Measurements from ENCODE around the gene KLHL3.

Gene KLHL3

GRCh38 chr5:137607771-137608170 lies 128.1 kb downstream of the KLHL3 start:
- no peak for DNase-seq (ENCODE audit: low read depth)

GRCh38 chr5:137606401-137606800 lies 129.5 kb downstream of the KLHL3 start:
- no peak for DNase-seq (ENCODE audit: low read depth)

GRCh38 chr5:137605411-137605810 lies 130.5 kb downstream of the KLHL3 start:
- DNase-seq (ENCODE audit: low read depth): no peak

GRCh38 chr5:137604348-137605095 lies 131.4 kb downstream of the KLHL3 start:
- no peak for DNase-seq (ENCODE audit: low read depth)

GRCh38 chr5:137603891-137604290 lies 132.0 kb downstream of the KLHL3 start:
- DNase-seq (ENCODE audit: low read depth): no peak

- no peak for DNase-seq (ENCODE audit: low read depth)
Measured at GRCh38 chr5:137603356-137603755, 132.5 kb downstream of the KLHL3 start.

- DNase-seq (ENCODE audit: low read depth): no peak
Measured at GRCh38 chr5:137602721-137603273, 133.1 kb downstream of the KLHL3 start.

- no peak for DNase-seq (ENCODE audit: low read depth)
Measured at GRCh38 chr5:137600721-137601360, 135.0 kb downstream of the KLHL3 start.

- DNase-seq (ENCODE audit: low read depth): no peak
Measured at GRCh38 chr5:137599457-137599856, 136.4 kb downstream of the KLHL3 start.

GRCh38 chr5:137598399-137598798 lies 137.5 kb downstream of the KLHL3 start:
- no peak for DNase-seq (ENCODE audit: low read depth)

GRCh38 chr5:137596941-137597340 lies 138.9 kb downstream of the KLHL3 start:
- DNase-seq (ENCODE audit: low read depth): no peak

- DNase-seq (ENCODE audit: low read depth): no peak
Measured at GRCh38 chr5:137595396-137596079, 140.4 kb downstream of the KLHL3 start.

- no peak for DNase-seq (ENCODE audit: low read depth)
Measured at GRCh38 chr5:137594717-137595116, 141.2 kb downstream of the KLHL3 start.

- no peak for DNase-seq (ENCODE audit: low read depth)
Measured at GRCh38 chr5:137592317-137592716, 143.6 kb downstream of the KLHL3 start.

GRCh38 chr5:137589185-137589584 lies 146.7 kb downstream of the KLHL3 start:
- no peak for DNase-seq (ENCODE audit: low read depth)

- DNase-seq (ENCODE audit: low read depth): no peak
Measured at GRCh38 chr5:137587919-137588318, 148.0 kb downstream of the KLHL3 start.

- DNase-seq (ENCODE audit: low read depth): no peak
Measured at GRCh38 chr5:137584262-137584661, 151.6 kb downstream of the KLHL3 start.

- DNase-seq (ENCODE audit: low read depth): no peak
Measured at GRCh38 chr5:137583129-137583528, 152.8 kb downstream of the KLHL3 start.

GRCh38 chr5:137582218-137582617 lies 153.7 kb downstream of the KLHL3 start:
- no peak for DNase-seq (ENCODE audit: low read depth)

GRCh38 chr5:137581776-137582175 lies 154.1 kb downstream of the KLHL3 start:
- no peak for DNase-seq (ENCODE audit: low read depth)

GRCh38 chr5:137580030-137580429 lies 155.9 kb downstream of the KLHL3 start:
- DNase-seq (ENCODE audit: low read depth): no peak

- DNase-seq (ENCODE audit: low read depth): peak; percentile 83
Measured at GRCh38 chr5:137575847-137576246, 160.0 kb downstream of the KLHL3 start.

- no peak for DNase-seq (ENCODE audit: low read depth)
Measured at GRCh38 chr5:137575211-137575610, 160.7 kb downstream of the KLHL3 start.

Data from HS-5 (cell line).